IMR-90 (cell line): Measurements from ENCODE around the gene CLCN4. TPM values are rescaled to one million over a fixed set of nuclear protein-coding genes. Genes with fewer than 3 reads are reported as not detected.

Source experiments
- ATAC-seq: fragments of 200-7000 bp; cut with Tn5 transposase; 2 replicates; pipeline ENCODE4 v1.9.1; 2020; ENCODE audit warnings: low read depth, mild to moderate bottlenecking, moderate library complexity
- BruUV-seq: library from RNA; stranded (reverse); fragments of 400-500 nt; replicated peaks from 2 replicates; lab custom pipeline; 2021; lab: Mats Ljungman, UMichigan
- CTCF ChIA-PET: fragments of 300-600 bp; formaldehyde crosslinking; extraction: SDS; loops from one replicate; lab custom pipeline; 2021; ENCODE audit warnings: antibody characterized with exemption; lab: Yijun Ruan, JAX
- POLR2A ChIA-PET: fragments of 300-600 bp; sonication (Branson Sonifier 250); formaldehyde crosslinking; loops from one replicate; lab custom pipeline; 2022; ENCODE audit warnings: antibody characterized with exemption; ENCODE audit not compliant: unreplicated experiment; lab: Charles Lee
- DNase-seq: peaks from one replicate; pipeline ENCODE4 v3.0.0; 2013
- H2AFZ ChIP-seq: replicated peaks from 2 replicates; pipeline ENCODE3; 2013; ENCODE audit warnings: low read length, mild to moderate bottlenecking; ENCODE audit not compliant: poor library complexity
- H2AK5ac ChIP-seq: 2 replicates; pipeline ENCODE4 v1.6.1; 2013; ENCODE audit warnings: low read depth, low read length, inconsistent platforms
- H2AK9ac ChIP-seq: replicated peaks from 2 replicates; pipeline ENCODE3; 2013; ENCODE audit warnings: mild to moderate bottlenecking, low read depth, low read length, moderate library complexity; ENCODE audit not compliant: poor library complexity
- H2BK120ac ChIP-seq: 2 replicates; pipeline ENCODE4 v1.6.1; 2013; ENCODE audit warnings: low read depth, low read length, inconsistent platforms
- H2BK15ac ChIP-seq: 3 replicates; pipeline ENCODE4 v1.6.1; 2013; ENCODE audit warnings: low read depth, low read length, inconsistent platforms
- H2BK20ac ChIP-seq: 2 replicates; pipeline ENCODE4 v1.6.1; 2013; ENCODE audit warnings: low read depth, mild to moderate bottlenecking, inconsistent platforms, low read length, moderate library complexity
- H2BK5ac ChIP-seq: 2 replicates; pipeline ENCODE4 v1.6.1; 2013; ENCODE audit warnings: mild to moderate bottlenecking, low read depth, low read length, inconsistent platforms; ENCODE audit not compliant: poor library complexity, severe bottlenecking
- H3K14ac ChIP-seq: replicated peaks from 2 replicates; pipeline ENCODE4 v1.6.1; 2013; ENCODE audit warnings: low read depth, low read length, inconsistent platforms
- H3K18ac ChIP-seq: 2 replicates; pipeline ENCODE4 v1.6.1; 2013; ENCODE audit warnings: low read depth, low read length, control low read depth
- H3K23ac ChIP-seq: 2 replicates; pipeline ENCODE4 v1.6.1; 2013; ENCODE audit warnings: low read depth, low read length, inconsistent platforms
- H3K27ac ChIP-seq: 2 replicates; pipeline ENCODE4 v1.5.1; 2013; ENCODE audit warnings: mild to moderate bottlenecking, control low read depth, low read length; ENCODE audit not compliant: insufficient read depth
- H3K27me3 ChIP-seq: 2 replicates; pipeline ENCODE4 v1.6.1; 2013; ENCODE audit warnings: low read length; ENCODE audit not compliant: control insufficient read depth, insufficient read depth
- H3K36me3 ChIP-seq: 2 replicates; pipeline ENCODE4 v1.6.1; 2013; ENCODE audit warnings: low read length, mixed read lengths; ENCODE audit not compliant: control insufficient read depth, insufficient read depth
- H3K4ac ChIP-seq: 2 replicates; pipeline ENCODE4 v1.6.1; 2013; ENCODE audit warnings: low read depth, low read length, inconsistent platforms
- H3K4me1 ChIP-seq: 2 replicates; pipeline ENCODE4 v1.6.1; 2013; ENCODE audit warnings: low read length, mixed read lengths; ENCODE audit not compliant: control insufficient read depth, insufficient read depth
- H3K4me2 ChIP-seq: 2 replicates; pipeline ENCODE4 v1.6.1; 2013; ENCODE audit warnings: low read depth, mild to moderate bottlenecking, control low read depth, low read length, moderate library complexity
- H3K4me3 ChIP-seq: 2 replicates; pipeline ENCODE4 v1.5.1; 2013; ENCODE audit warnings: low read depth, mild to moderate bottlenecking, control low read depth, low read length, moderate library complexity; ENCODE audit not compliant: insufficient read depth
- H3K56ac ChIP-seq: 2 replicates; pipeline ENCODE4 v1.6.1; 2013; ENCODE audit warnings: low read length, inconsistent platforms; ENCODE audit not compliant: insufficient read depth; ENCODE audit errors: extremely low read depth
- H3K79me1 ChIP-seq, 2 experiments: 2 replicates each; pipeline ENCODE4 v1.6.1; 2013; ENCODE audit warnings: low read length in 2 of 2, inconsistent platforms in 1 of 2, low read depth in 1 of 2
- H3K9ac ChIP-seq: 2 replicates; pipeline ENCODE4 v1.6.1; 2013; ENCODE audit warnings: low read depth, low read length, control low read depth
- H3K9me1 ChIP-seq: 2 replicates; pipeline ENCODE4 v1.6.1; 2013; ENCODE audit warnings: low read length, inconsistent platforms; ENCODE audit not compliant: insufficient read depth
- H3K9me3 ChIP-seq: 2 replicates; pipeline ENCODE4 v1.6.1; 2013; ENCODE audit warnings: low read length; ENCODE audit not compliant: control insufficient read depth, insufficient read depth
- H4K20me1 ChIP-seq: 2 replicates; pipeline ENCODE4 v1.6.1; 2013; ENCODE audit warnings: low read length, inconsistent platforms; ENCODE audit not compliant: insufficient read depth
- H4K5ac ChIP-seq: 2 replicates; pipeline ENCODE4 v1.6.1; 2013; ENCODE audit warnings: mild to moderate bottlenecking, low read depth, low read length, control low read depth
- H4K8ac ChIP-seq, 2 experiments: 2 replicates each; pipeline ENCODE4 v1.6.1; 2013; ENCODE audit warnings: low read depth in 2 of 2, low read length in 2 of 2, control low read depth in 1 of 2, inconsistent platforms in 1 of 2
- H4K91ac ChIP-seq: 2 replicates; pipeline ENCODE4 v1.6.1; 2013; ENCODE audit warnings: low read depth, low read length, inconsistent platforms; ENCODE audit not compliant: insufficient read depth
- CEBPB ChIP-seq: IDR thresholded peaks from 2 replicates; pipeline ENCODE4 v1.6.1; 2012; ENCODE audit warnings: low read depth, low read length, improper control_type of control experiment
- MAFK ChIP-seq: IDR thresholded peaks from 2 replicates; pipeline ENCODE4 v1.6.1; 2012; ENCODE audit warnings: low read depth, low read length, improper control_type of control experiment
- MAZ ChIP-seq: IDR thresholded peaks from 2 replicates; pipeline ENCODE4 v1.6.1; 2012; ENCODE audit warnings: low read depth, mild to moderate bottlenecking, low read length, improper control_type of control experiment, moderate library complexity, borderline replicate concordance
- MXI1 ChIP-seq: IDR thresholded peaks from 2 replicates; pipeline ENCODE4 v1.6.1; 2012; ENCODE audit warnings: low read depth, mild to moderate bottlenecking, low read length, moderate library complexity, borderline replicate concordance
- RCOR1 ChIP-seq: IDR thresholded peaks from 2 replicates; pipeline ENCODE4 v1.6.1; 2012; ENCODE audit warnings: mild to moderate bottlenecking, low read length, improper control_type of control experiment; ENCODE audit not compliant: insufficient replicate concordance
- WGBS, 2 experiments: methylation state at CpG; one replicate each; pipeline versions ENCODE4 v1.1.5 to v1.1.7; 2013; ENCODE audit warnings: missing lambda C conversion rate in 2 of 2; ENCODE audit not compliant: insufficient read length in 1 of 2; ENCODE audit errors: extremely low coverage in 2 of 2; 5-methylcytosine and 5-hydroxymethylcytosine counted together
- dilution Hi-C: fragments of 300-500 bp; cut with HindIII; formaldehyde crosslinking; loops from one replicate; pipeline ENCODE4 v1.14.3; 2018; ENCODE audit warnings: low sequenced_read_pairs; ENCODE audit not compliant: unreplicated experiment
- in situ Hi-C: fragments of 300-500 bp; cut with MboI; formaldehyde crosslinking; loops from 3 replicates; pipeline ENCODE4 v1.14.3; 2019; ENCODE audit warnings: low sequenced_read_pairs, inconsistent platforms, mixed read lengths
- intact Hi-C: fragments of 100-400 bp; cut with micrococcal nuclease; formaldehyde crosslinking; loops from 2 replicates; pipeline ENCODE4 v1.10.0; 2022
- polyA plus RNA-seq, 3 experiments: library from polyadenylated mRNA; depleted of rRNA; stranded (reverse); fragments of >200 nt; gene quantifications; 2 replicates each; pipeline ENCODE4 v1.2.3, GENCODE V29; 2012; ENCODE audit warnings: low replicate concordance in 1 of 3
- total RNA-seq: library from RNA; depleted of rRNA; stranded (reverse); fragments of >200 nt; gene quantifications from 2 replicates; pipeline ENCODE4 v1.2.3, GENCODE V29; 2012
- TF ChIP-seq, protein P1 (sequence below): fragments of 150-350 bp; IDR thresholded peaks from 2 replicates; pipeline ENCODE4 v1.6.1; 2016; ENCODE audit warnings: low read depth, mild to moderate bottlenecking, low read length, moderate library complexity, borderline replicate concordance
- TF ChIP-seq, protein P2 (sequence below): conservative IDR thresholded peaks from 2 replicates; pipeline ENCODE4 v1.5.1; 2012; ENCODE audit warnings: mild to moderate bottlenecking, low read depth, low read length, improper control_type of control experiment

The CLCN4 gene
- total and polyA plus RNA-seq, 2 of the 4 experiments (the other 2 are of a cell fraction): 2.2 to 4.5 TPM

DNA sequence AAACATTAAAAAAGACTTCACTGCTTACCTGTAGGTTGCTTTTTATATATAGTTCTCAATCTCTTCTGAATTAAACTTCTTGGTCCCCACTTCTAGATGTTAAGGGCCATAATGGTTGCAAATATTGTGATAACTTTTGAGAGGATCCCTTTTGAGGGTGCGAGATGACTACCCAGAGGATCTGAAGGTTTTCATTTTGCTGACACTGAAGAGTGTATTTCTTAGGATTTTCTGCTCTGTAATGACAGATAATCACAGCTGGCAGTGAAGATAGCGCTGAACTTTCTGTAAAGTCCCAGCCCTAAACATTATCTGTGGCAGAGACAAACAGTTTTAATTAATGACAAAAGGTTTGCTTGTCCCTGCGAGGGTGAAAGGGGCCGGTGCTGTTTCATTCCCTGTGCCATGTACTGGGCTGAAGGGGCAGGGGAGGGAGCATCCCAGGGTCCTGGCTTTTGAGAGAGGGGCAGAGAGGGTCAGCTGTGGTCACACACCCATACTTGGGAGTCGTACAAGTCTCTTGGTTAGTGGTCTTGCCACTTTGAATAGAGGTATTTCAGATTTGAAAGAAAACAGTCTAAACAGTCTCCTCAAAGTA is 22.2 kb downstream of the CLCN4 start:
- POLR2A ChIA-PET: no interaction called here
- TF ChIP-seq, protein P1, sequence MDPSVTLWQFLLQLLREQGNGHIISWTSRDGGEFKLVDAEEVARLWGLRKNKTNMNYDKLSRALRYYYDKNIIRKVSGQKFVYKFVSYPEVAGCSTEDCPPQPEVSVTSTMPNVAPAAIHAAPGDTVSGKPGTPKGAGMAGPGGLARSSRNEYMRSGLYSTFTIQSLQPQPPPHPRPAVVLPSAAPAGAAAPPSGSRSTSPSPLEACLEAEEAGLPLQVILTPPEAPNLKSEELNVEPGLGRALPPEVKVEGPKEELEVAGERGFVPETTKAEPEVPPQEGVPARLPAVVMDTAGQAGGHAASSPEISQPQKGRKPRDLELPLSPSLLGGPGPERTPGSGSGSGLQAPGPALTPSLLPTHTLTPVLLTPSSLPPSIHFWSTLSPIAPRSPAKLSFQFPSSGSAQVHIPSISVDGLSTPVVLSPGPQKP: no peak
- no peak for TF ChIP-seq MAZ
- TF ChIP-seq, protein P2, sequence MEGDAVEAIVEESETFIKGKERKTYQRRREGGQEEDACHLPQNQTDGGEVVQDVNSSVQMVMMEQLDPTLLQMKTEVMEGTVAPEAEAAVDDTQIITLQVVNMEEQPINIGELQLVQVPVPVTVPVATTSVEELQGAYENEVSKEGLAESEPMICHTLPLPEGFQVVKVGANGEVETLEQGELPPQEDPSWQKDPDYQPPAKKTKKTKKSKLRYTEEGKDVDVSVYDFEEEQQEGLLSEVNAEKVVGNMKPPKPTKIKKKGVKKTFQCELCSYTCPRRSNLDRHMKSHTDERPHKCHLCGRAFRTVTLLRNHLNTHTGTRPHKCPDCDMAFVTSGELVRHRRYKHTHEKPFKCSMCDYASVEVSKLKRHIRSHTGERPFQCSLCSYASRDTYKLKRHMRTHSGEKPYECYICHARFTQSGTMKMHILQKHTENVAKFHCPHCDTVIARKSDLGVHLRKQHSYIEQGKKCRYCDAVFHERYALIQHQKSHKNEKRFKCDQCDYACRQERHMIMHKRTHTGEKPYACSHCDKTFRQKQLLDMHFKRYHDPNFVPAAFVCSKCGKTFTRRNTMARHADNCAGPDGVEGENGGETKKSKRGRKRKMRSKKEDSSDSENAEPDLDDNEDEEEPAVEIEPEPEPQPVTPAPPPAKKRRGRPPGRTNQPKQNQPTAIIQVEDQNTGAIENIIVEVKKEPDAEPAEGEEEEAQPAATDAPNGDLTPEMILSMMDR: no peak
- TF ChIP-seq MXI1: no peak
- no peak for TF ChIP-seq RCOR1
- no peak for TF ChIP-seq CEBPB
- no peak for TF ChIP-seq MAFK
- H3K27ac ChIP-seq: no peak overlapping the region
- H2AFZ ChIP-seq: no peak overlapping the region
- H4K8ac ChIP-seq: no peak overlapping the region
- H3K79me1 ChIP-seq: 0 out of 4 replicates have a peak, but pooled peaks cover 0 to 2% of the 10 kb centered on the region in 2 experiments
- no peak overlapping the region for H3K23ac ChIP-seq
- H4K91ac ChIP-seq: no peak overlapping the region
- H2BK5ac ChIP-seq: no peak overlapping the region
- no peak overlapping the region for H3K56ac ChIP-seq
- H4K5ac ChIP-seq: no peak overlapping the region
- dilution Hi-C loops: loop anchor here (25.0 kb wide), 1 partner anchor 958 kb away; no protein-coding TSS in a partner anchor
- H3K36me3 ChIP-seq: no peaks in the 10 kb centered on the region
- no peak overlapping the region for H3K18ac ChIP-seq
- H3K4me1 ChIP-seq: peaks cover 12% of the 10 kb centered on the region
- H3K4me3 ChIP-seq: no peak overlapping the region
- in situ Hi-C loops: loop anchor here (25.0 kb wide), 1 partner anchor 1583 kb away; the partner anchor contains the start of gene MSL3
- ATAC-seq (no peak), DNase-seq (no peak)
- no peak overlapping the region for H2BK20ac ChIP-seq
- no peak overlapping the region for H2AK9ac ChIP-seq
- intact Hi-C loops: no loop called here
- no TSS peak for BruUV-seq
- H3K4me2 ChIP-seq: no peak overlapping the region
- H3K9me1 ChIP-seq: no peaks in the 10 kb centered on the region; the same call in 1 of the 2 replicates
- no peaks in the 10 kb centered on the region for H3K27me3 ChIP-seq
- CTCF ChIA-PET: no interaction called here
- WGBS, 2 experiments: 67% methylated on average over 1 of the region's 5 CpGs; no CpG with 5 or more reads in 1 of the 2 experiments
- H2AK5ac ChIP-seq: no peak overlapping the region
- H4K20me1 ChIP-seq: peaks cover 5% of the 10 kb centered on the region; the same call in 1 of the 2 replicates
- H3K9me3 ChIP-seq: no peaks in the 10 kb centered on the region
- no peak overlapping the region for H3K14ac ChIP-seq
- H2BK120ac ChIP-seq: no peak overlapping the region
- no peak overlapping the region for H3K9ac ChIP-seq
- no peak overlapping the region for H2BK15ac ChIP-seq
- no peak overlapping the region for H3K4ac ChIP-seq
